ENCODE measurements around the gene PRRX2.

The PRRX2 gene

DNA sequence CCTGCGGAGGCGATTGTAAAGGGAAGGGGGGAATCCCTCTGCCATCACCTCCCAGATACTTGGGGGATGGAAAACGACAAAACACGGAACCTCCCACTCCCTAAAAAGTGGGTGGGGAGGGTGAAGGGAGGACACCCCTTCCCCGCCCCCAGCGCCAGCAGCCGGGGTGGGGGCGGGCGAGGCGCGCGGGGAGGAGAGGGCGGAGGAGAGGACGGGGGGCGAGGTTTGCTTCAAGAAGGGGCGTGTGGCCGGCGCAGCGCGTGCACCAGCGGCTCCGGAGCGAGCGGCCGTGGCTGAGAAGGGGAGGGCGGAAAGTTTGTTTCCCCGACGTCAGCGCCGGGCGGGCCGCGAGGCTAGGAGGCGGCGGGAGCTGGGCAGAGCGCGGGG lies at the start of gene PRRX2:
PRRX2 (plus strand) TSS at position 259 of the 387 bp plus-strand sequence. CDS start 221 bp downstream, outside the sequence.
- no peak for DNase-seq (ENCODE audit: low read depth in 4 of 4, low spot score in 1 of 4)

DNA sequence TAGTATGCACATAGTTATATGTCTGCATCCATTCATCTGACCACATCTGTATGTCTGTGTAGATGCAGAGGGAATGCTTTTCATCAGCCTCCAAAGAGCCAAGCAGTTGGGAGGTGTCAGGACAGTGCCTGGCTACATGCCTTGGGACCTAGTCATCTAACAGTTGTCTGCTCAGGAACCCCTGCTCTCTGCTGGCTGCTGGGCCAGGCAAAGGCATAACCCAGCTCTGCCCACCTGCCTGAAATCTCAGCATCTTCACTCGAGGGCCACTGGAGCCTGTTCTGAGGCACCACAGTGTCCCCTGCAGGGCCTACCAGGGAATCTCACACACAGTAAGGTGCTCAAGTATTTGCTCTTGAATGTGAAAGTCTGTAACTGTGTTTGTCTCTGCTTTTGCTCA lies 48.3 kb upstream of the PRRX2 start:
- DNase-seq (ENCODE audit: low read depth in 4 of 4, low spot score in 1 of 4): no peak

DNA sequence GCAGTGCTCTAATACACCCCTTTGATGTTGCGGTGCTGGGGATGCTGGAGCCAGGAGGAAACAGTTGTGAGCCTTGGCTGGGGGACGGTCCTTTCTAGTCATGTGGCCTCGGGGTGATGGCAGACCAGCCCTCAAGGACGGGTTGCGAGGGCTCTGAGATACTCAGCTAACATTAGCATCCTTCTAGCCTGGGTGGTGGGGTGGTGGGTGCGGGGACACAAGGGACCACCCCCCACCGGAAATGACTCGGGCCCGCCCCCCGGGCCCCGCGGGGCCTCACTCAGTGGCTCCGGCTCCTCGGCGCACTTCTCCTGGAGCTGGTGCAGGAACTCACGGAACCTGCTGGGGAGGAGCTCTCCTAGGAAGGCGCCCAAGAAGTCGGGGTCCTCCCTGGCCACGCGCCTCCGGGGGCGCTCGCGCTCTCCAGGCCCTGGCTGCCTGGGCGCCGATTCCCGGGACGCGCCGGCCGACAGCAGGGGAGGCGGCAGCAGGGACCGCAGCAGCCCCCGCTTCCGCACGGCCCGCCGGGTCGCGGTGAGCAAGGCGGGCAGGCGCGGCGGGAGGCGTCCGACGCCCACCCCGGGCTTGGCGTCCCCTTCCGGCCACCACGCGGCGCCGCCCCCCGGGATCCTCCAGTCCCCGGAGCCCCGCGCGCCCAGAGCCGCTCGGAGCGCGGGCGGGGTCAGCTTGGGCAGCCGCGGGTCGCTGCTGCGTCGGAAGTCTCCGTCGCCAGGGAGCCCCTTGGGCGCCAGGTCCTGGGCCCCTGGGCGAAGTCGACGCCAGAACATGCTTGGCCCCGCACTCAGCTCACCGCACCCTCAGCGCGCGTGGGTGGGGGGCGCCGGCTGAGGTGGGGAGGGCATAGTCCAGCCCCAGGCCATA lies 45.4 kb upstream of the PRRX2 start:
- no peak for DNase-seq (ENCODE audit: low read depth in 4 of 4, low spot score in 1 of 4)

DNA sequence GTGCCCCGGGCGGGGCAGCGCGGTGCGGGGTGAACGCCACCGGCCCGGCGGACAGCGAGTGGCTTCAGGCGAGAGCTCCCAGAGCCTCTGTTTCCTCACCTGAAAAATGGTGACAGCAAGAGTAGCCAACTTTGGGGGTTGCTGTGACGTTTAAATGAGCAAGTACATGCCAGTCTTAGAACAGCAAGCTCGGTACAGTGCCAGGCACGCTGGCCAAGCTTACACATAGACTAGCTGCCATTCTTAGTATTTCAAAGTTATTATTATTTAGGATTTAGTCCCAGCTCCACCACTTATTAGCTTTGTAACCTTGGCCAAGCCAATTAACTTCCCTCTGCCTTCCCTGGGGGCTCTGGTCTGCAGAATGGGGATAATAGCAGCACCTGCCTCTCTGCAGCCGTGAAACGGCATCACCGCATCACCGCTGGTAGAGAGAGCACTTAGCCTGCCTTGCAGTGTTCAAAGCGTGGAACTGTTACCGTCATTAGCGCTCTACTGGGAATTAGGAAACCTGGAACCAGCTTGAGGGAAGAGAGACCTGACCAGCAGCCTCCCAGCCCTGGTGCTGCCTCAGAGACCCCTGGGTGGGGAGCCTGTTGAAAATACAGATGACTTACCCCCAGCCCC lies 44.7 kb upstream of the PRRX2 start, which contains the start of gene C9orf50:
C9orf50 (minus strand) TSS at position 433 of the 627 bp plus-strand sequence. CDS start 527 bp downstream, outside the sequence.
- DNase-seq (ENCODE audit: low read depth in 4 of 4, low spot score in 1 of 4): no peak

GRCh38 chr9:129623331-129623730 lies 42.1 kb upstream of the PRRX2 start:
- no peak for DNase-seq (ENCODE audit: low read depth in 4 of 4, low spot score in 1 of 4)

- DNase-seq (ENCODE audit: low read depth in 4 of 4, low spot score in 1 of 4): peak; percentile 49 to 69 (median 60)
Measured at GRCh38 chr9:129624168-129624759, 41.2 kb upstream of the PRRX2 start.

DNA sequence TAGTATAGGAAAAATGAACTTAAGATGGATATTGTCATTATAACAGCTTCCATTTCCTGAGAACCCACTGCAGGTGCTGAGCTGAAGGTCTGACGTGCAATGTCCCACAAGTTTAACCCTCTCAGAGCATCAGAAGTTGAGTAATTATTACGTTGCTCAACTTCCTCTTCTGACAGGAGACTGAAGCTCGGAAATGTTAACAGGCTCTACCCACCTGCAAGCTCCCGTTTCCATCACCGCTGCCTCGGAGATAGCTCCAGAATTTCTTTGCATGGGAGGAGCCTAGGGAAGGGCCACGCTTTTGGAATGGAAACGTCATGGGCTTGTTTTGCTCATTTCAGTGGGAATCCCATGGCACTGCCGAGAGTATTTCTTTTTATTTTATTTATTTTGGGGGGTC lies 40.5 kb upstream of the PRRX2 start:
- no peak for DNase-seq (ENCODE audit: low read depth in 4 of 4, low spot score in 1 of 4)

- peak; percentile 79 to 91 (median 84) for DNase-seq (ENCODE audit: low read depth in 4 of 4, low spot score in 1 of 4)
Measured at GRCh38 chr9:129626079-129626624, 39.3 kb upstream of the PRRX2 start, which contains the start of gene NTMT1. NTMT1 (plus strand) TSS chr9:129626163; CDS start chr9:129632704, 6,541 bp downstream.

GRCh38 chr9:129626625-129627284 lies 38.7 kb upstream of the PRRX2 start:
- DNase-seq (ENCODE audit: low read depth in 4 of 4, low spot score in 1 of 4): no peak

- DNase-seq (ENCODE audit: low read depth in 4 of 4, low spot score in 1 of 4): no peak
Measured at GRCh38 chr9:129627556-129628440, 37.6 kb upstream of the PRRX2 start.

DNA sequence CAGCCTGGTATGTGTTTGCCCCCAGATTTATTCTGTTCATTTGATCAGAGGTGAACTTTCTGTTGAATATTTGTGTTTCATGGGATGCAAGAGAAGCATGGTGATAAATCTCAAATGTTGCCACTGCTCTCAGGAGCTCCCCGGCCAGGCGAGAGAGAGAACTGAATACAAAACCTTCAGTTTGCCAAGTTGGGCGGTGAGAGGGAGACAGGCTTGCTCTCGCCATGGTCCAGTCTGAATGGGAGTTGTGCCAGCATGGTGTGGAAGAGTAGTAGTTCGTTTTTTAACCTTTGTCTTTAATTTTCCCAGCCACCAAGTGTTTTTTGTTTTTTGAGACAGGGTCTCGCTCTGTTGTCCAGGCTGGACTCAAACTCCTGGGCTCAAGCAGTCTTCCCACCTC lies 36.7 kb upstream of the PRRX2 start:
- no peak for DNase-seq (ENCODE audit: low read depth in 4 of 4, low spot score in 1 of 4)

DNA sequence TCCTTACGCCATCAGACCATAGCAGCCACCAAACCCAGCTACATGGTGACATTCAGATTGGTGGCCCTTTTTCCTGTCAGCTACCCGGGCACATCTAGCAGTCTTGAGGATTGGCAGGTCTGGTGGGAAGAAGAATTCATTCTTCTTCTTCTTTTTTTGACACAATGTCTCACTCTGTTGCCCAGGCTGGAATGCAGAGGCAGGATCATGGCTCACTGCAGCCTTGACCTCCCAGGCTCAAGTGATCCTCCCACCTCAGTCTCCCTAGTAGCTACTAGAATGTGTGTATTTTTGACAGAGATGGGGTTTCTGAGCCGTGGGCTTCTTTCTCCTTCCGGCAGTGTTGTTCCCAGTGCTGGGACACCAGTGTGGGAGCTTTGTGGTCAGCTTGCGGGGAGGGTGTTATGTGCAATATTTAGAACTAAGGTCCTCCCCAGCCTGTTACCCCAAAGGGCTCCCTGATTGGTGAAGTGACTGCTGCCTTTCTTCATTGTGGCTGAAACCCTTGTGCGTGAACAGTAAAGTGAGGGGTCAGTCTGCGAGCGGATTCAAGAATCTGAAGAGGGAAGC lies 36.1 kb upstream of the PRRX2 start:
- no peak for DNase-seq (ENCODE audit: low read depth in 4 of 4, low spot score in 1 of 4)

DNA sequence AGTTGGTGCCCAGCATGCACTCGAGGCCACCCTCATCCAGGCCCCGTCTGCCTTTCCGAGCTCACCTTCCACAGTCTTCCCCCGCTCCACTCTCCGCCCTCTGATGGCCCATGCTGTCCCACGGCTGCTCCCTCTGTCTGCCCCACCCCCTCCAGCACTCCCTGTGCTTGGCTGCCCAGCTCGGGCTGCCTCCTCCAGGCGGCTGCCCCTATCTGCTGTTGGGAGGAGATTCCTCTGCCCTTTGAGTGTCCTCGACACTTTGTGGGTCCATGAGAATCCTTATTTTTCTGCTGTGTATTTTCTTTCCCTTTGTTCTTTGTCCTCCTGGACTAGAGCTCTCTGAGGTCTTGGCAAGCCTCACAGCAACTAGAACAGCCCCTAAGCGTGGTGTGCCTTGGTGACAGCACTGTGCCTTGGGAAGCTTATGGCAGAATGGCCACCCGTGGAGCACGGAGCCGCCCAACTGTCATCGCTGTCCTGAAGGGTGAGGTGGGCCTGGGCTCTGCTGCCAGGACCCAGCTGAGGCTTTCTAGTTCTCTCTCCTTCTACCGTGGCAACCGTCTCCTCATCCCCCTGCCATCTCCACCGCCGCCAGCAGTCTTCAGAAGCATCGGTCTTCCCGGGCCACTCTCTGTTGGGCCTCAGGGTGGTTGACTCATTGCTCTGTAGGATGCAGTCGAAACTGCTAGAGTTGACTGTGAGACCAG lies 34.3 kb upstream of the PRRX2 start:
- DNase-seq (ENCODE audit: low read depth in 4 of 4, low spot score in 1 of 4): no peak

DNA sequence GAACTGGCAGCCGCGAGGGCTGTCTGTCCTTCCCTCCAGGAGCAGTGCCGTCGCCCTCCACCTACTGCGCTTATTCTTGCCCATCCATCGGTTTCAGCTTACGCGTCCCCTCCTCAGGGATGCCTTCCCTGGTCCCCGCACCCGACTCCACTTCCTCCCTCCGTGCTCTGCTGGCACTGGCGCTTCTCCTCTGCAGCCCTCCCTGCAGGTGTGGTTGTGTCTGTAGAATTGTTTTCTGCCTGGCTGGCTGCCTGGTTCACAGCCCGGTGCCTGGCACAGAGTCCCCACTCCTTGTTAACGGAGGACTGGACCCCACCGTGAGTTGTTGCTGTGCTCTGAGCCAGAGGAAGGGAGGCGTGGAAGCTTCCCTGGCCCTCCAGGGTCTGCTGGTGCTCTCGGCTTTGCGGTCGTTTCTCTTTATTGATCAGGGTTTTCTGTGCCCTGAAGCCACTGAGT lies 33.7 kb upstream of the PRRX2 start:
- DNase-seq (ENCODE audit: low read depth in 4 of 4, low spot score in 1 of 4): no peak

GRCh38 chr9:129632460-129632859 lies 33.0 kb upstream of the PRRX2 start:
- no peak for DNase-seq (ENCODE audit: low read depth in 4 of 4, low spot score in 1 of 4)

- DNase-seq (ENCODE audit: low read depth in 4 of 4, low spot score in 1 of 4): no peak
Measured at GRCh38 chr9:129633207-129633606, 32.2 kb upstream of the PRRX2 start.

DNA sequence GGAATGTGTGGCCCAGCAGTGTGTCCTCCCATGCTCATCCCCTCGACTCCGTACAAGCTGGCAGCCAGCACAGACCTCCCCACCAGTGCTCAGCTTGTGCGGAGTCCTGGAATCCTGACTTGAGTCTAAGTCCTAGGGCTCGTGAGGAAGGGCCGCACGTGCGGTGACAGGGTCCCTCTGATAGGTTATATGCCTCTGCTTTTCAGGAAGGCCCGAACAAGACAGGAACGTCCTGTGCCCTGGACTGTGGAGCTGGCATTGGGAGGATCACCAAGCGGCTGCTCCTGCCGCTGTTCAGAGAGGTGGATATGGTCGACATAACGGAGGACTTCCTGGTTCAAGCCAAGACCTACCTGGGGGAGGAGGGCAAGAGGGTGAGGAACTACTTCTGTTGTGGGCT lies 31.6 kb upstream of the PRRX2 start:
- DNase-seq (ENCODE audit: low read depth in 4 of 4, low spot score in 1 of 4): no peak

GRCh38 chr9:129635099-129636065 lies 30.1 kb upstream of the PRRX2 start:
- no peak for DNase-seq (ENCODE audit: low read depth in 4 of 4, low spot score in 1 of 4)

Data from stimulated activated CD4-positive, alpha-beta T cell treated with anti-CD3 and anti-CD28 coated beads, Interleukin-1b, Interleukin-23, amount 100 ng/mL, for 24 hours (primary cell).